SIG-M5 treated with dmso at 0.1 percent for 504 hours (cell line): ENCODE results near the gene SLMAP.
A peak's percentile ranks its signal among the peaks of the same experiment; 100 is the strongest.
"Not testable (repeated sequence)": the region's sequence is repeated elsewhere in the genome, so short reads cannot be mapped to it uniquely, and the experiment has no call there.

Experiments
- DNase-seq: peaks from one replicate; lab custom pipeline; 2025; ENCODE audit not compliant: unreplicated experiment; lab: John Stamatoyannopoulos, UW

The SLMAP gene

GRCh38 chr3:57788624-57789018, 32.5 kb downstream of the SLMAP start:
- no peak for DNase-seq

GRCh38 chr3:57791245-57791644, 35.1 kb downstream of the SLMAP start:
- DNase-seq: peak; percentile 97

GRCh38 chr3:57792198-57792597, 36.1 kb downstream of the SLMAP start:
- no peak for DNase-seq

GRCh38 chr3:57793737-57794187, 37.7 kb downstream of the SLMAP start:
- no peak for DNase-seq

GRCh38 chr3:57794501-57794900, 38.4 kb downstream of the SLMAP start:
- DNase-seq: no peak

GRCh38 chr3:57794951-57795350, 38.8 kb downstream of the SLMAP start:
- DNase-seq: no peak

GRCh38 chr3:57796261-57796660, 40.2 kb downstream of the SLMAP start:
- no peak for DNase-seq

- no peak for DNase-seq
Observed at GRCh38 chr3:57797701-57798487, 41.8 kb downstream of the SLMAP start.

GRCh38 chr3:57803647-57804081, 47.6 kb downstream of the SLMAP start:
- DNase-seq: no peak

GRCh38 chr3:57805266-57805665, 49.2 kb downstream of the SLMAP start:
- DNase-seq: no peak

- DNase-seq: no peak
Observed at GRCh38 chr3:57805674-57806073, 49.6 kb downstream of the SLMAP start.

GRCh38 chr3:57806195-57806594, 50.1 kb downstream of the SLMAP start:
- DNase-seq: not testable (repeated sequence)

- DNase-seq: no peak
Observed at GRCh38 chr3:57808961-57809608, 53.0 kb downstream of the SLMAP start.

GRCh38 chr3:57809609-57809968, 53.5 kb downstream of the SLMAP start:
- no peak for DNase-seq

- no peak for DNase-seq
Observed at GRCh38 chr3:57810048-57810447, 53.9 kb downstream of the SLMAP start.

GRCh38 chr3:57810471-57811137, 54.5 kb downstream of the SLMAP start:
- DNase-seq: no peak

GRCh38 chr3:57815036-57815435, 58.9 kb downstream of the SLMAP start:
- no peak for DNase-seq

GRCh38 chr3:57816471-57817095, 60.5 kb downstream of the SLMAP start:
- DNase-seq: peak; percentile 59

GRCh38 chr3:57818772-57819171, 62.7 kb downstream of the SLMAP start:
- no peak for DNase-seq

- DNase-seq: no peak
Observed at GRCh38 chr3:57820479-57820878, 64.4 kb downstream of the SLMAP start.

GRCh38 chr3:57821765-57822164, 65.7 kb downstream of the SLMAP start:
- DNase-seq: no peak

- DNase-seq: no peak
Observed at GRCh38 chr3:57822686-57823085, 66.6 kb downstream of the SLMAP start.
